ENCODE data around the gene HYDIN.
"Not testable (repeated sequence)": the region's sequence is repeated elsewhere in the genome, so short reads cannot be mapped to it uniquely, and the experiment has no call there.

GRCh38 chr16:70823498-70824118 is 406.9 kb downstream of the HYDIN start:
- not testable (repeated sequence) for TF ChIP-seq CTCF (IDR thresholded peaks at IDR 0.05; ENCODE audit: poor library complexity); EZH2 (IDR thresholded peaks at IDR 0.05; ENCODE audit: borderline replicate concordance); EZH2phosphoT487 (IDR thresholded peaks at IDR 0.05; ENCODE audit: low read depth, severe bottlenecking, unreplicated experiment)
